GM12872 (cell line): ENCODE measurements around the gene TTC28.

Experiments
- CTCF ChIP-seq: IDR thresholded peaks from 3 replicates; pipeline ENCODE4 v1.5.1; 2011; ENCODE audit warnings: low read depth, mild to moderate bottlenecking, low read length, moderate library complexity; ENCODE audit not compliant: insufficient read depth

TTC28 gene

GRCh38 chr22:28002181-28002700 is 677.4 kb downstream of the TTC28 start:
- TF ChIP-seq CTCF, result no peak

GRCh38 chr22:28001171-28001835 is 678.3 kb downstream of the TTC28 start:
- no peak for TF ChIP-seq CTCF

- no peak for TF ChIP-seq CTCF
Observed at GRCh38 chr22:28000361-28000760, 679.3 kb downstream of the TTC28 start.

GRCh38 chr22:27999876-28000275 is 679.8 kb downstream of the TTC28 start:
- no peak for TF ChIP-seq CTCF

GRCh38 chr22:27998511-27999410 is 680.9 kb downstream of the TTC28 start:
- no peak for TF ChIP-seq CTCF

GRCh38 chr22:27997538-27997937 is 682.1 kb downstream of the TTC28 start:
- no peak for TF ChIP-seq CTCF

GRCh38 chr22:27996981-27997380 is 682.7 kb downstream of the TTC28 start:
- TF ChIP-seq CTCF, result no peak
